VCaP (cell line): ENCODE data around the gene NDUFAF7.
A peak's percentile ranks its signal among the peaks of the same experiment; 100 is the strongest.

Experiments used
- H3K27ac ChIP-seq: fragments of 450-650 bp; 2 replicates; pipeline ENCODE4 v1.5.1; 2017
- TF ChIP-seq, protein P1 (sequence below): fragments of 450-650 bp; conservative IDR thresholded peaks from 2 replicates; pipeline ENCODE4 v1.5.1; 2017; ENCODE audit warnings: mild to moderate bottlenecking, moderate library complexity

Gene NDUFAF7

DNA sequence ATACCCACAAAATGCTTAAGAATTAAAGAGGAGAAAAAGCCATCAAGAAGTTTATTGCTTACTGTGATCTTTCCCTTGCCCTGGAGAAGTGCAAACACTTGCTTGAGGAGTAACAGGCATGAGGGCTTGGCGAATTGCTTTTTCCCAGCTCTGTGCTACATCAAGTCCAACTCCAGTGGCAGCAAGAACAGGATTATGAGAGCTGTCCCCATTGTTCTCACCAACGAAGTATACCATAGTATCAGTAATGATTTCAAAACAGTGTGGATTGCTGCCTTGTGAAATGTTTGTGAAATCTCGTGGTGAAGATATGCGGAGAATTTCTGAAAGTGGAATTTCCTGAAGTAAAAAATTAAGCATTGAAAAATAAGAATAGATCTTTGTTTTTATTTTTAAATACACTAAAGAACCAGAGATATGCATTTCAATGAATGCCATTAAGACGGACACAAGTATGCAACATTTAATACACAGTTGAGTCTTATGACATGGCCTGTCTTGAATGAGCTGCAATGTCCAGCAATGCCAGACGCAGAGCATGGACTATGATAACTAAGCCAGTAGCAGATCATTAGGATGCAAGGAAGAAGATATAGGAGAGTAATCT lies 43.0 kb downstream of the NDUFAF7 start:
- TF ChIP-seq, protein P1, sequence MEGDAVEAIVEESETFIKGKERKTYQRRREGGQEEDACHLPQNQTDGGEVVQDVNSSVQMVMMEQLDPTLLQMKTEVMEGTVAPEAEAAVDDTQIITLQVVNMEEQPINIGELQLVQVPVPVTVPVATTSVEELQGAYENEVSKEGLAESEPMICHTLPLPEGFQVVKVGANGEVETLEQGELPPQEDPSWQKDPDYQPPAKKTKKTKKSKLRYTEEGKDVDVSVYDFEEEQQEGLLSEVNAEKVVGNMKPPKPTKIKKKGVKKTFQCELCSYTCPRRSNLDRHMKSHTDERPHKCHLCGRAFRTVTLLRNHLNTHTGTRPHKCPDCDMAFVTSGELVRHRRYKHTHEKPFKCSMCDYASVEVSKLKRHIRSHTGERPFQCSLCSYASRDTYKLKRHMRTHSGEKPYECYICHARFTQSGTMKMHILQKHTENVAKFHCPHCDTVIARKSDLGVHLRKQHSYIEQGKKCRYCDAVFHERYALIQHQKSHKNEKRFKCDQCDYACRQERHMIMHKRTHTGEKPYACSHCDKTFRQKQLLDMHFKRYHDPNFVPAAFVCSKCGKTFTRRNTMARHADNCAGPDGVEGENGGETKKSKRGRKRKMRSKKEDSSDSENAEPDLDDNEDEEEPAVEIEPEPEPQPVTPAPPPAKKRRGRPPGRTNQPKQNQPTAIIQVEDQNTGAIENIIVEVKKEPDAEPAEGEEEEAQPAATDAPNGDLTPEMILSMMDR: no peak
- H3K27ac ChIP-seq: no peak overlapping the region

DNA sequence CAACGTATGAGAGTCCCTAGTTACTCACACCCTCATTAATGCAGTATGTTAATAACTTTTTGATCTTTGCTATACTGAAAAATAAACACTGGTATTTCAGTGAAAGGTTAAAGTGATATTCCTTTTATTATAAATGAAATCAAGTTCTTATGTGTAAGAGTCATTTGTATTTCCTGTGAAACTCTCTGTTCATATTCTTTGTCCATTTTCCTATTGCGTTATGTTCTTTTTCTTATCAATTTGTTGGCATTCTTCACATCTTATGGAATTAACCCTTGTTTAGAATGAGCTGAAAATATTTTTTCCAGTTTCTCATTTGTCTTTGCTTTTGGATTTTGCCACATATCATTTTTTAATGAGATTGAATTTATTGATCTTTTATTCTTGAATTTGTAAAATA lies 44.8 kb downstream of the NDUFAF7 start:
- TF ChIP-seq, protein P1: no peak
- no peak overlapping the region for H3K27ac ChIP-seq

DNA sequence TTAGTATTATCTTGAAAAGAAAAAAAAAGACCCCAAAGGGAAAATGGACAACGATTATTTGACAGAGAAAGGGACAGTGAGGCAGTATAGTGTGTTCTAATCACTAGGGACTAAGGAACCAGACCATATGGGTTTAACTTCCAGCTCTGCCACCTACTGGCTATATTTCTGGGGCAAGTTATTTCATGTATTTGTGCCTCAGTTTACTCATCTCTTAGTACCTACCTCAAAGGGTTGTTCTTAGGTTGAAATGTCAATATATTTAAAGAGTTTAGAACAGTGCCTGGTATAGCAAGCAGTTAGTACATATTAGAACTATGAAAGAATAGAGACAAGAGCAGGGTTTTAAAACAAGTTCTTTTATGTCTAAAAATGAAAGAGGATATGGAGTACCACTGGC lies 50.5 kb downstream of the NDUFAF7 start:
- H3K27ac ChIP-seq: no peak overlapping the region
- TF ChIP-seq, protein P1: no peak

DNA sequence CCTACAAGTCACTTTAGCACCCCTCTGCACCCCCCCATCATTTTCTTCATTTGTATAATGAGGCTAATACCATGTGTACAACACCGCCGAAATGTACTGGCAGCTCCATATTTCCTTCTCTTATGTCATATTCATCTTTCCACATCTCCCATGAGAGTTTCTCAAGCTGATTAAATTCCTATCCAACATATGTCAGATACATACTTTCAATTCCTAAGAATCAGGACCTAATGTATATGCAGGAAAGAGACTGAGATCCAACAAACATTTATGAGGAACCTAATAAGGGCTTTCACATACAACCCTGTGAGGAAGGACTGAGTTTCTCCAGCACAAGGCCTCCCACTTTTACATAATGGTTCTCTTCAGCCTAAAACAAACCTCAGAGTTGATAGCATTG lies 51.3 kb downstream of the NDUFAF7 start:
- TF ChIP-seq, protein P1: no peak
- H3K27ac ChIP-seq: no peak overlapping the region

DNA sequence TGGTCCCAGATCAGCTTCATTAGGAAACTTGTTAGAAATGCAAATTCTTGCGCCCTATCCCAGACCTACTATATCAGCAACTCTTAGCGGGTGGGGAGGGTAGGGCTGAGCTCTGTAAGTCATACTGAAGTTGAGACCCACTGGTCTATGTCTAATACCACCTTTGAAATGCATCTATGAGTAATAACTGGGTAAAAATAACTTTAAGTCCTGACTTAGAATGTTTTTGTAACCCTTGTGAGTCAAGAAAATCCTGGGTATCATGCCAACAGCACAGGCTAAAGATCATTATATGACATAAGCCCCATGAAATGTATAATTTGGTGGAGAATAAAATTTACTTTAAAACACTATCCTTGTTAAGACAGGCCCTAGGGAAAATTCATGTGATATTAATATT lies 51.7 kb downstream of the NDUFAF7 start:
- TF ChIP-seq, protein P1: no peak
- no peak overlapping the region for H3K27ac ChIP-seq

DNA sequence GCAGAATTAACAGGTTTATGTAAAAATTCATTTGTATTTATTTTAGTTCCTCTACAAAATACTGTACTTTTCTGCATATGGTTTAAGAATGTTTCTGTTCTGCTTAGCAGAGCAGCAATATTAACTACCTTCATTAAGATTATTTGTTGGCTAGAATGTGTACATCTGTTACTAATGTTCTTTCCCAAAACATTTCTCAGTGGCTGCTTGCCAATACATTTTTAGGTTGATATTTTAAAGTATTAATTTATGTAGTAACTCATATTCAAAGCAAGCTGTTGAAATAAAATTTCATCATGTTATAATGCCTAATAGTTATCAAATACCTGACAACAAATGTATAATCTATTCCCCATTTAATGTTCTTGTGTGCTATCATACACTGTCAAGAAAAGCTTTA lies 52.9 kb downstream of the NDUFAF7 start:
- TF ChIP-seq, protein P1: no peak
- H3K27ac ChIP-seq: no peak overlapping the region

DNA sequence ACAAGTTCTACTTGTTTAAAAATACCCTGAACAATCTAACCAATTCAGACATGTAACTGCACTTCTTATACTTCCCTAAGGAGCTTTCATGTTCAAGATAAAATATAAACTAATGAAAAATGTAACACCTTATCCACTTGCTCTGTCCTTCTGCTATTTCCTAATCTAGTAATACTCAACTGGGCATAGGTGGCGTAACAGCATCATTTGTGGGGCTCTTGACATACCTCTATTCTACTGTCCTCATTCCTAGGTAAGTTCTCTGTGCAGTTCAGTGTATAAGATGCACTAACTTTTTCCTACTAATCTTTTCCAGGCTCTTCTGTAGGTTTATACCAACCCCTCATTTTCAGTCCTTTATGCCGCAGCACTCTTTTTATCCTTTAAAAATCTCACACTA lies 56.5 kb downstream of the NDUFAF7 start:
- TF ChIP-seq, protein P1: peak; percentile 49
- no peak overlapping the region for H3K27ac ChIP-seq
